ENCODE results near the gene MITD1. TPM values are rescaled to one million over a fixed set of nuclear protein-coding genes. Genes with fewer than 3 reads are reported as not detected.
A peak's percentile ranks its signal among the peaks of the same experiment; 100 is the strongest.

Gene MITD1
- total and polyA plus RNA-seq, 2 of the 13 experiments (the other 11 are each of a cell fraction or from before 2014, with no cell fraction given) = 17.8 to 43.7 TPM

- no peak for TF ChIP-seq TARDBP (CRISPR knock-in tag; IDR thresholded peaks at IDR 0.05)
- no peak for TF ChIP-seq TBX3 (IDR thresholded peaks at IDR 0.05; ENCODE audit: borderline replicate concordance)
- TF ChIP-seq ZNF720 (CRISPR knock-in tag; IDR thresholded peaks at IDR 0.05) = no peak
- TF ChIP-seq ZNF530 (CRISPR knock-in tag; IDR thresholded peaks at IDR 0.05; ENCODE audit: low read depth) = no peak
- TF ChIP-seq SNAPC2 (CRISPR knock-in tag; IDR thresholded peaks at IDR 0.05) = no peak; the same call in 1 of the 2 replicates
- TF ChIP-seq HOXA7 (CRISPR knock-in tag; IDR thresholded peaks at IDR 0.05) = no peak
- TF ChIP-seq CBX2 (IDR thresholded peaks at IDR 0.05; ENCODE audit: low read depth, low read length) = no peak
- TF ChIP-seq CBX2 (CRISPR knock-in tag; IDR thresholded peaks at IDR 0.05; ENCODE audit: low read depth) = no peak
- TF ChIP-seq ZSCAN5A (CRISPR knock-in tag; IDR thresholded peaks at IDR 0.05; ENCODE audit: borderline replicate concordance) = no peak
- 0 out of 2 replicates have a peak, but pooled peaks have one; percentile 68 for TF ChIP-seq MXD3 (CRISPR knock-in tag; IDR thresholded peaks at IDR 0.05)
- TF ChIP-seq ZNF33A (CRISPR knock-in tag; IDR thresholded peaks at IDR 0.05; ENCODE audit: borderline replicate concordance) = no peak
- TF ChIP-seq SUZ12 (IDR thresholded peaks at IDR 0.05; ENCODE audit: low read depth, low read length) = no peak
- TF ChIP-seq HINFP (CRISPR knock-in tag; IDR thresholded peaks at IDR 0.05; ENCODE audit: low read depth) = no peak; the same call in 1 of the 2 replicates
- TF ChIP-seq TP53 (CRISPR knock-in tag; conservative IDR thresholded peaks at IDR 0.05) = no peak; the same call in 1 of the 2 replicates
- no peak for TF ChIP-seq HOXA3 (CRISPR knock-in tag; IDR thresholded peaks at IDR 0.05)
- TF ChIP-seq ZNF646 (CRISPR knock-in tag; IDR thresholded peaks at IDR 0.05) = no peak
- TF ChIP-seq ZNF740 (CRISPR knock-in tag; IDR thresholded peaks at IDR 0.05) = no peak
- no peak for TF ChIP-seq KLF6 (CRISPR knock-in tag; IDR thresholded peaks at IDR 0.05)
- TF ChIP-seq SMARCC2 (IDR thresholded peaks at IDR 0.05) = no peak
- peak; percentile 30; the same call in 1 of the 2 replicates for TF ChIP-seq GABPA (IDR thresholded peaks at IDR 0.05; ENCODE audit: low read depth, low read length)
- 0 out of 2 replicates have a peak, but pooled peaks have one; percentile 48 for TF ChIP-seq GABPA (CRISPR knock-in tag; IDR thresholded peaks at IDR 0.05; ENCODE audit: low read depth)
- TF ChIP-seq RCOR2 (CRISPR knock-in tag; IDR thresholded peaks at IDR 0.05) = no peak
- peak; percentile 21; the same call in 1 of the 2 replicates for TF ChIP-seq STAG1 (CRISPR knock-in tag; IDR thresholded peaks at IDR 0.05)
These were observed 40.1 kb downstream of the MITD1 start (continued) for GRCh38 chr2:99140860-99141109.

Measured in HepG2 (cell line).